GM23248 (cell line): ENCODE measurements around the gene KCNAB1. TPM values are rescaled to one million over a fixed set of nuclear protein-coding genes. Genes with fewer than 3 reads are reported as not detected.

ENCODE experiments used
- DNase-seq: peaks from one replicate; pipeline ENCODE4 v3.0.0-alpha.2; 2015
- H2AFZ ChIP-seq: fragments of 200-600 bp; sonication (generic); 2 replicates; pipeline ENCODE4 v1.6.1; 2016; ENCODE audit warnings: antibody characterized with exemption
- H3F3A ChIP-seq: fragments of 200-600 bp; sonication (generic); 2 replicates; pipeline ENCODE4 v1.6.1; 2016; ENCODE audit warnings: mild to moderate bottlenecking, antibody characterized with exemption, mixed run types; ENCODE audit not compliant: insufficient read depth
- H3K27ac ChIP-seq: fragments of 200-600 bp; sonication (generic); 2 replicates; pipeline ENCODE4 v1.5.1; 2016; ENCODE audit warnings: mild to moderate bottlenecking
- H3K27me3 ChIP-seq: fragments of 200-600 bp; sonication (generic); replicated peaks from 2 replicates; pipeline ENCODE4 v1.6.1; 2016; ENCODE audit warnings: mild to moderate bottlenecking; ENCODE audit not compliant: insufficient read depth
- H3K36me3 ChIP-seq: fragments of 200-600 bp; sonication (generic); 2 replicates; pipeline ENCODE4 v1.6.1; 2016; ENCODE audit warnings: low read depth, mild to moderate bottlenecking
- H3K4me1 ChIP-seq: fragments of 200-600 bp; sonication (generic); 2 replicates; pipeline ENCODE4 v1.6.1; 2016; ENCODE audit warnings: mild to moderate bottlenecking; ENCODE audit not compliant: insufficient read depth
- H3K4me2 ChIP-seq: fragments of 200-600 bp; sonication (generic); one replicate; pipeline ENCODE4 v1.6.1; 2016; ENCODE audit warnings: mild to moderate bottlenecking; ENCODE audit not compliant: unreplicated experiment
- H3K4me3 ChIP-seq: fragments of 200-600 bp; sonication (generic); 2 replicates; pipeline ENCODE4 v1.5.1; 2016; ENCODE audit warnings: mild to moderate bottlenecking
- H3K79me2 ChIP-seq: fragments of 200-600 bp; sonication (generic); 2 replicates; pipeline ENCODE4 v1.6.1; 2016; ENCODE audit warnings: mild to moderate bottlenecking; ENCODE audit not compliant: insufficient read depth
- H3K9ac ChIP-seq: fragments of 200-600 bp; sonication (generic); 2 replicates; pipeline ENCODE4 v1.6.1; 2016; ENCODE audit warnings: mild to moderate bottlenecking
- H3K9me2 ChIP-seq: fragments of 200-600 bp; sonication (generic); 2 replicates; pipeline ENCODE4 v1.6.1; 2016; ENCODE audit warnings: mixed run types, mild to moderate bottlenecking, moderate library complexity; ENCODE audit not compliant: insufficient read depth
- H3K9me3 ChIP-seq: fragments of 200-600 bp; sonication (generic); one replicate; pipeline ENCODE4 v1.6.1; 2017; ENCODE audit warnings: low read depth
- H4K20me1 ChIP-seq: fragments of 200-600 bp; sonication (generic); 2 replicates; pipeline ENCODE4 v1.6.0; 2016; ENCODE audit not compliant: insufficient read depth
- EZH2 ChIP-seq: fragments of 200-600 bp; sonication (generic); IDR thresholded peaks from 2 replicates; pipeline ENCODE4 v1.6.1; 2018; ENCODE audit warnings: antibody characterized with exemption, mild to moderate bottlenecking; ENCODE audit not compliant: insufficient read depth, poor library complexity, severe bottlenecking
- EZH2phosphoT487 ChIP-seq: fragments of 200-600 bp; sonication (generic); IDR thresholded peaks from 2 replicates; pipeline ENCODE4 v1.6.1; 2018; ENCODE audit warnings: antibody characterized with exemption, moderate library complexity, mild to moderate bottlenecking, low read depth; ENCODE audit not compliant: insufficient read depth
- WGBS, 2 experiments: methylation state at CpG; one replicate each; pipeline ENCODE4 v1.1.6; 2015 to 2017; ENCODE audit warnings: low lambda C conversion rate in 2 of 2, low coverage in 1 of 2; ENCODE audit errors: missing lambda C conversion rate in 2 of 2; 5-methylcytosine and 5-hydroxymethylcytosine counted together
- in situ Hi-C: fragments of 300-500 bp; cut with MboI; formaldehyde crosslinking; loops from 2 replicates; pipeline ENCODE4 v1.15.0; 2020
- polyA plus RNA-seq: library from polyadenylated mRNA; unstranded; fragments of >200 nt; fragmentation: Nextera tagmentation; extraction: Ambion mirVana; gene quantifications from 2 replicates; pipeline ENCODE4 v1.2.1, GENCODE V29; 2016
- total RNA-seq: library from RNA; depleted of rRNA; stranded (reverse); fragments of >200 nt; shearing (Covaris generic); gene quantifications from 2 replicates; pipeline ENCODE4 v1.2.3, GENCODE V29; 2014

Gene KCNAB1
- total and polyA plus RNA-seq, 2 experiments from 2014 or later: 1.1 TPM; not detected in 1

DNA sequence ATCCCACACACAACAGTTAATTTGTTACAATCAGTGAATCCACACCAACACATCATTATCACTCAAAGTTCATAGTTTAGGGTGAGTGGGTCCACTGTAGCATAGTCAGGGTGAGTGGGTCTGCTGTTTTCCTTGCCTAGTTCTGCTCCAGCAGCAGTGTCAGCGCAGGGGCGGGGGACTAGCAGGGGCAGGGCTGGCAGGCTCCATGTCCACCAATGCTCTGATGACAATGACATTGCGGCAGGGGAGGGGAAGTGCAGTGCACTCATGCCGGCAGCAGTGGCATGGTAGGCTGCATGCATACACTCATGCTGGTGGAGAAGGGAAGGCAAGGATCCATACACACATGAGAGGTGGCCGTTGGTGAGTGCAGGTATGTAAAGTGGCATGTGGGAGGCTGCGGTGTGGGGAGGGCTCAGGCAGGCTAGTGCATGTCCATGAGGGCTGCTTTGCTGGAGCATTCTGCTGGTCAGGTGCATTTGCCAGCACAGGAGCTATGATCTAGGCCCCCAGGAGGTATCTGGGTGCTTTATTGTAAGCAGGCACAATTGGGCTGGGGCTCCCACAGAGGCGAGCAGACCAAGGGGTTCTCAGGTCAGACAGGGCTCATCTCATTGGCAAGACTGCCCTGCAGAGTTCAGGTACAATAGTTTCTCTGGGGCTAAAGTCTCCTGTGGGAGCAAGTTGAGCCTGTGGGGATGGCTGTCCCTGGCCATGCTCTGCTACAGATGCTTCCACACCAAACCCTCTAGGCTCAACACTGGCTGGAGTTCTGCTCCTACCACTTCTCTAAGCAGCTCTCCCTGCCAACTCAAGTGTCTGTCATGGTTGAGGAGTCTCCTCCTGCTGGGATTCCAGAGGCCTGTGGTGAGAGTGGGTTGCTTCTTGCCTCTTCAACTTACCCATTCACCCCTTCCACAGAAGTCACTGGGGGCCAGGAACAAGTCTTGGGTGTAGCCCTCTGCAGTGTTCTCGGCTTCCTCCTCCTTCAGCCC, 81.3 kb downstream of the KCNAB1 start:
- Histone ChIP-seq H3K9ac (no peak overlapping the region), H3K9me3 (no peaks in the 10 kb centered on the region), H3K4me2 (no peak overlapping the region), H3K27me3 (no peaks in the 10 kb centered on the region), H2AFZ (no peak overlapping the region), H4K20me1 (no peaks in the 10 kb centered on the region), H3K79me2 (no peaks in the 10 kb centered on the region), H3K4me3 (no peak overlapping the region), H3K9me2 (no peaks in the 10 kb centered on the region), H3K4me1 (peaks cover 10% of the 10 kb centered on the region), H3F3A (peaks cover 7% of the 10 kb centered on the region), H3K27ac (no peak overlapping the region), H3K36me3 (no peaks in the 10 kb centered on the region)
- in situ Hi-C loops: no loop called here
- no peak for TF ChIP-seq EZH2phosphoT487
- no peak for TF ChIP-seq EZH2
- no peak for DNase-seq
- 73 to 82% methylated on average over 8 of the region's 8 CpGs for WGBS, 2 experiments

DNA sequence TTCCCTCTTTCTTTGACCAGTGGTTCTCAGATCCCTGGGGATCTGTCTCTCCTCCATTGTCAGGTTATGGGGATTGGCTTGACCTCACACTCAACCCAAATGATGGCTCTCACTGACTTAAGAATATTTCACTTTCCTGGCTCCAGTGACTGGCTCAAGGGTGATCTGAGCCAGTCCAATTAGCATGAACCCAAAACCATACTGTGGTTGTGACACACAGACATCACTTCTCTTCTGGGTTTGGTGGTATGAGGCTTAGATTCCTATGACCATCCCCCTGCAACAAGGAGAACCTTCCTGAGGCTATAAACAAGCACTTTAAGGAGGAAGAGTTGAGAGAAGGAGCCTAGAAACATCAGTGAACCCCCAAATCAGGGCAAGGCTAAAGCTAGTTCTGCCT, 85.8 kb downstream of the KCNAB1 start:
- H3F3A ChIP-seq: peaks cover 29% of the 10 kb centered on the region
- in situ Hi-C loops: no loop called here
- DNase-seq: peak; percentile 21

GRCh38 chr3:156207802-156208685, 87.7 kb downstream of the KCNAB1 start:
- H3K9me2 ChIP-seq: no peaks in the 10 kb centered on the region
- peak overlapping the region; percentile 59 for H2AFZ ChIP-seq
- peak overlapping the region; percentile 70 for H3K27ac ChIP-seq
- no peaks in the 10 kb centered on the region for H3K9me3 ChIP-seq
- DNase-seq: peak; percentile 76
- H3K27me3 ChIP-seq: no peaks in the 10 kb centered on the region
- H3K36me3 ChIP-seq: no peaks in the 10 kb centered on the region
- H3F3A ChIP-seq: peaks cover 29% of the 10 kb centered on the region
- H3K79me2 ChIP-seq: no peaks in the 10 kb centered on the region
- H3K4me1 ChIP-seq: peaks cover 31% of the 10 kb centered on the region
- peak overlapping the region; percentile 35 for H3K4me3 ChIP-seq
- H3K4me2 ChIP-seq: peak overlapping the region; percentile 70
- in situ Hi-C loops: no loop called here
- no peaks in the 10 kb centered on the region for H4K20me1 ChIP-seq
- 32 to 34% methylated on average over 4 of the region's 4 CpGs for WGBS, 2 experiments
- peak overlapping the region; percentile 41 for H3K9ac ChIP-seq
- TF ChIP-seq EZH2phosphoT487: no peak
- no peak for TF ChIP-seq EZH2

More for the DNA sequence above, 85.8 kb downstream of the KCNAB1 start:
- Histone ChIP-seq H3K27me3 (no peaks in the 10 kb centered on the region), H3K9me2 (no peaks in the 10 kb centered on the region), H3K9me3 (no peaks in the 10 kb centered on the region), H3K4me3 (no peak overlapping the region), H3K27ac (no peak overlapping the region), H4K20me1 (no peaks in the 10 kb centered on the region), H3K36me3 (no peaks in the 10 kb centered on the region), H2AFZ (no peak overlapping the region), H3K4me2 (no peak overlapping the region), H3K9ac (no peak overlapping the region), H3K79me2 (no peaks in the 10 kb centered on the region), H3K4me1 (peaks cover 31% of the 10 kb centered on the region)
- no peak for TF ChIP-seq EZH2
- no peak for TF ChIP-seq EZH2phosphoT487

GRCh38 chr3:156209631-156210335, 89.4 kb downstream of the KCNAB1 start:
- H3F3A ChIP-seq: peaks cover 29% of the 10 kb centered on the region
- 90 to 91% methylated on average over 4 of the region's 4 CpGs for WGBS, 2 experiments

More at GRCh38 chr3:156209631-156210335, 89.4 kb downstream of the KCNAB1 start:
- Histone ChIP-seq H3K4me1 (peaks cover 31% of the 10 kb centered on the region), H3K4me2 (no peak overlapping the region), H4K20me1 (no peaks in the 10 kb centered on the region), H3K79me2 (no peaks in the 10 kb centered on the region), H2AFZ (no peak overlapping the region), H3K27ac (no peak overlapping the region), H3K9ac (no peak overlapping the region), H3K9me2 (no peaks in the 10 kb centered on the region), H3K36me3 (no peaks in the 10 kb centered on the region), H3K4me3 (no peak overlapping the region), H3K9me3 (no peaks in the 10 kb centered on the region), H3K27me3 (no peaks in the 10 kb centered on the region)
- in situ Hi-C loops: no loop called here
- no peak for TF ChIP-seq EZH2phosphoT487
- TF ChIP-seq EZH2: no peak
- DNase-seq: no peak
